Measurements from ENCODE around the gene TMEM140.

GRCh38 chr7:135111379-135111778 lies 36.5 kb upstream of the TMEM140 start:
- TF ChIP-seq REST (IDR thresholded peaks at IDR 0.05; ENCODE audit: low read depth) (no peak), FOXM1 (IDR thresholded peaks at IDR 0.05; ENCODE audit: borderline replicate concordance, low read depth) (no peak), YY1 (IDR thresholded peaks at IDR 0.05; ENCODE audit: low read depth) (no peak), NFIC (IDR thresholded peaks at IDR 0.05) (no peak), USF1 (IDR thresholded peaks at IDR 0.05) (no peak), CEBPB (IDR thresholded peaks at IDR 0.05) (no peak), EP300 (IDR thresholded peaks at IDR 0.05; ENCODE audit: borderline replicate concordance) (no peak), RAD21 (IDR thresholded peaks at IDR 0.05; ENCODE audit: low read depth) (no peak), TAF1 (IDR thresholded peaks at IDR 0.05; ENCODE audit: low read depth) (no peak)

All from Ishikawa (cell line).